ENCODE data around the gene COG5. TPM values are rescaled to one million over a fixed set of nuclear protein-coding genes. Genes with fewer than 3 reads are reported as not detected.

Gene COG5
- total RNA-seq, 1 experiment from 2014 or later: 20.2 TPM

GRCh38 chr7:107502797-107503196 lies 60.9 kb downstream of the COG5 start:
- H3K4me1 ChIP-seq (ENCODE audit: insufficient read depth, low read length): no peaks in the 10 kb centered on the region
- H3K79me2 ChIP-seq (ENCODE audit: insufficient read depth, low read length): no peaks in the 10 kb centered on the region
- H2BK15ac ChIP-seq (ENCODE audit: low read depth, low read length): no peak overlapping the region
- no peak overlapping the region for H4K91ac ChIP-seq (ENCODE audit: insufficient read length, low read depth, low read length)
- H3K9ac ChIP-seq (ENCODE audit: extremely low read depth, insufficient read length, low read length): no peak overlapping the region
- no peak overlapping the region for H2BK5ac ChIP-seq (ENCODE audit: insufficient read length, low read length)
- no peak overlapping the region for H3K4ac ChIP-seq (ENCODE audit: low read depth, low read length)
- H3K4me2 ChIP-seq (ENCODE audit: insufficient read depth, insufficient read length, low read length): no peak overlapping the region
- no CpG with 5 or more reads among the region's 2 CpGs for WGBS (ENCODE audit: extremely low coverage, insufficient read length, low lambda C conversion rate)
- H3K23me2 ChIP-seq (ENCODE audit: insufficient read length, low read depth, low read length, poor library complexity, severe bottlenecking): no peaks in the 10 kb centered on the region
- no peak overlapping the region for H3K56ac ChIP-seq (ENCODE audit: insufficient read length, low read depth, low read length)
- Mint-ChIP-seq H3K27ac (no peak overlapping the region), H3K27me3 (ENCODE audit: low read depth) (no peaks in the 10 kb centered on the region), H3K9me3 (peaks cover 5% of the 10 kb centered on the region in 2 experiments), H3K4me3 (no peak overlapping the region), H3K4me1 (peaks cover 0 to 2% of the 10 kb centered on the region in 2 experiments; a peak in 1 of 4 replicates), H3K36me3 (ENCODE audit: insufficient read depth in 1 of 3, low read depth in 3 of 3) (peaks cover 10 to 15% (median 12%) of the 10 kb centered on the region in 3 experiments)
- no peak overlapping the region for H3K14ac ChIP-seq (ENCODE audit: insufficient read depth, low read length)
- no peak overlapping the region for H3T11ph ChIP-seq (ENCODE audit: low read length)
- DNase-seq: no peak
- H2BK12ac ChIP-seq (ENCODE audit: insufficient read length, low read depth, low read length): no peak overlapping the region
- TF ChIP-seq, protein P1, sequence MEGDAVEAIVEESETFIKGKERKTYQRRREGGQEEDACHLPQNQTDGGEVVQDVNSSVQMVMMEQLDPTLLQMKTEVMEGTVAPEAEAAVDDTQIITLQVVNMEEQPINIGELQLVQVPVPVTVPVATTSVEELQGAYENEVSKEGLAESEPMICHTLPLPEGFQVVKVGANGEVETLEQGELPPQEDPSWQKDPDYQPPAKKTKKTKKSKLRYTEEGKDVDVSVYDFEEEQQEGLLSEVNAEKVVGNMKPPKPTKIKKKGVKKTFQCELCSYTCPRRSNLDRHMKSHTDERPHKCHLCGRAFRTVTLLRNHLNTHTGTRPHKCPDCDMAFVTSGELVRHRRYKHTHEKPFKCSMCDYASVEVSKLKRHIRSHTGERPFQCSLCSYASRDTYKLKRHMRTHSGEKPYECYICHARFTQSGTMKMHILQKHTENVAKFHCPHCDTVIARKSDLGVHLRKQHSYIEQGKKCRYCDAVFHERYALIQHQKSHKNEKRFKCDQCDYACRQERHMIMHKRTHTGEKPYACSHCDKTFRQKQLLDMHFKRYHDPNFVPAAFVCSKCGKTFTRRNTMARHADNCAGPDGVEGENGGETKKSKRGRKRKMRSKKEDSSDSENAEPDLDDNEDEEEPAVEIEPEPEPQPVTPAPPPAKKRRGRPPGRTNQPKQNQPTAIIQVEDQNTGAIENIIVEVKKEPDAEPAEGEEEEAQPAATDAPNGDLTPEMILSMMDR (conservative IDR thresholded peaks at IDR 0.05): no peak
- H3K79me1 ChIP-seq (ENCODE audit: insufficient read depth, low read depth, low read length, poor library complexity, severe bottlenecking): no peaks in the 10 kb centered on the region
- H4K5ac ChIP-seq (ENCODE audit: insufficient read length, low read depth, low read length): no peak overlapping the region
- no peak overlapping the region for H2BK20ac ChIP-seq (ENCODE audit: low read depth, low read length, poor library complexity, severe bottlenecking)
- H3K23ac ChIP-seq (ENCODE audit: insufficient read length, low read depth, low read length): no peak overlapping the region
- H4K8ac ChIP-seq (replicated peaks; ENCODE audit: insufficient read length, low read depth, low read length): no peak overlapping the region
- no peaks in the 10 kb centered on the region for H3K27me3 ChIP-seq (ENCODE audit: insufficient read depth, low read length)
- no peak overlapping the region for H2AFZ ChIP-seq (ENCODE audit: low read length)
- H4K20me1 ChIP-seq (ENCODE audit: control insufficient read depth, insufficient read depth, insufficient read length): no peaks in the 10 kb centered on the region
- H3K27ac ChIP-seq (ENCODE audit: insufficient read length, low read depth, low read length): no peak overlapping the region
- no peak overlapping the region for H2AK5ac ChIP-seq (ENCODE audit: insufficient read length, low read length)
- no peak overlapping the region for H2BK120ac ChIP-seq (ENCODE audit: low read depth, low read length, poor library complexity, severe bottlenecking)
- H3K18ac ChIP-seq (ENCODE audit: insufficient read length, low read depth, low read length): no peak overlapping the region
- H3K9me3 ChIP-seq (ENCODE audit: control insufficient read depth, low read depth, low read length): peaks cover 3% of the 10 kb centered on the region

Measured in H9 (cell line).